Umbilical cord (tissue), 2 donors: ENCODE results near the gene SETD6. TPM values are rescaled to one million over a fixed set of nuclear protein-coding genes. Genes with fewer than 3 reads are reported as not detected.
"Not testable (repeated sequence)": the region's sequence is repeated elsewhere in the genome, so short reads cannot be mapped to it uniquely, and the experiment has no call there.

Source experiments
- DNase-seq: peaks from one replicate; pipeline ENCODE4 v3.0.0-alpha.2; 2015; ENCODE audit warnings: low spot score
- total RNA-seq: library from RNA; depleted of rRNA; stranded (reverse); fragments of >200 nt; gene quantifications from one replicate; pipeline ENCODE4 v1.2.3, GENCODE V29; 2014; ENCODE audit warnings: low replicate concordance; ENCODE audit not compliant: insufficient read depth

Gene SETD6
- total RNA-seq, 1 donor from 2014 or later, result 7.9 TPM

- DNase-seq, result no peak
Observed at GRCh38 chr16:58537124-58537906, 22.0 kb downstream of the SETD6 start.

- no peak for DNase-seq
Observed at GRCh38 chr16:58541711-58542110, 26.4 kb downstream of the SETD6 start.

- no peak for DNase-seq
Observed at GRCh38 chr16:58542291-58542690, 27.0 kb downstream of the SETD6 start.

- DNase-seq, result no peak
Observed at GRCh38 chr16:58543685-58544084, 28.4 kb downstream of the SETD6 start.

- no peak for DNase-seq
Observed at GRCh38 chr16:58548378-58548777, 33.1 kb downstream of the SETD6 start.

- DNase-seq, result no peak
Observed at GRCh38 chr16:58551496-58551895, 36.2 kb downstream of the SETD6 start.

- no peak for DNase-seq
Observed at GRCh38 chr16:58556678-58557077, 41.4 kb downstream of the SETD6 start.

- DNase-seq, result no peak
Observed at GRCh38 chr16:58563235-58563634, 47.9 kb downstream of the SETD6 start.

GRCh38 chr16:58563775-58564174 is 48.5 kb downstream of the SETD6 start:
- DNase-seq, result no peak

GRCh38 chr16:58565697-58566096 is 50.4 kb downstream of the SETD6 start:
- DNase-seq, result not testable (repeated sequence)

Other genes with a start within 250 kb of the SETD6 start
- gene PRSS54, start 220.5 kb upstream of the SETD6 start, total RNA-seq, result 0.72 TPM
- gene GINS3, start 123.0 kb upstream of the SETD6 start, total RNA-seq, result 7.2 TPM
- 22.6 TPM for gene NDRG4, start 15.4 kb upstream of the SETD6 start, total RNA-seq
- 58.0 TPM for gene CNOT1, start 114.3 kb downstream of the SETD6 start, total RNA-seq
- 4.6 TPM for gene SLC38A7, start 169.3 kb downstream of the SETD6 start, total RNA-seq
- 6.7 TPM for gene GOT2, start 218.8 kb downstream of the SETD6 start, total RNA-seq